Measurements from ENCODE around the gene VMP1. TPM values are rescaled to one million over a fixed set of nuclear protein-coding genes. Genes with fewer than 3 reads are reported as not detected.

The VMP1 gene
- total RNA-seq, 4 donors from 2014 or later, result 35.3 to 69.7 (median 61.1) TPM

DNA sequence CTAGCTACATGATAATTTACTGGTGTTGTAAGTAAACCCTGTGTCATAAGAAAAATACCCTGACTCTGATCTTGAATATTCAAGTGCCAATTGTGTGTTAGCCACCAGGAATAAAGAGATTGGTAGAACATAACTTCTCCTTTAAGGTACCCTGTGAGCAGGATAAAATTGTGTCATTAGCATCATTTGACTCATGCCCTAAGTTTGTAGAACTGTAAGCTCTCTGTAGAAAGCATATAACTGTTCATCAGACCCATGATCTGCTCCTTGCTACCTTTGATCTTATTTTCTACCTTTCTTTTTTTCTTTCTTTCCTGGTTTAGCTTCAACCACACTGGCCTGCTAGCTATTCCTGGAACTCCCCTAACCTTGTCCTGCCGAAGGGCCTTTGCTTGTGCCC, 36.1 kb upstream of the VMP1 start:
- no peak for DNase-seq (ENCODE audit: low spot score in 2 of 2)
- TF ChIP-seq, protein P1, sequence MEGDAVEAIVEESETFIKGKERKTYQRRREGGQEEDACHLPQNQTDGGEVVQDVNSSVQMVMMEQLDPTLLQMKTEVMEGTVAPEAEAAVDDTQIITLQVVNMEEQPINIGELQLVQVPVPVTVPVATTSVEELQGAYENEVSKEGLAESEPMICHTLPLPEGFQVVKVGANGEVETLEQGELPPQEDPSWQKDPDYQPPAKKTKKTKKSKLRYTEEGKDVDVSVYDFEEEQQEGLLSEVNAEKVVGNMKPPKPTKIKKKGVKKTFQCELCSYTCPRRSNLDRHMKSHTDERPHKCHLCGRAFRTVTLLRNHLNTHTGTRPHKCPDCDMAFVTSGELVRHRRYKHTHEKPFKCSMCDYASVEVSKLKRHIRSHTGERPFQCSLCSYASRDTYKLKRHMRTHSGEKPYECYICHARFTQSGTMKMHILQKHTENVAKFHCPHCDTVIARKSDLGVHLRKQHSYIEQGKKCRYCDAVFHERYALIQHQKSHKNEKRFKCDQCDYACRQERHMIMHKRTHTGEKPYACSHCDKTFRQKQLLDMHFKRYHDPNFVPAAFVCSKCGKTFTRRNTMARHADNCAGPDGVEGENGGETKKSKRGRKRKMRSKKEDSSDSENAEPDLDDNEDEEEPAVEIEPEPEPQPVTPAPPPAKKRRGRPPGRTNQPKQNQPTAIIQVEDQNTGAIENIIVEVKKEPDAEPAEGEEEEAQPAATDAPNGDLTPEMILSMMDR (IDR thresholded peaks at IDR 0.05), result no peak
- TF ChIP-seq POLR2A (IDR thresholded peaks at IDR 0.05), result no peak
- intact Hi-C loops (cut with DNase I; ENCODE audit: low total_unique reads), result no loop called here
- no peak overlapping the region for H3K4me3 ChIP-seq (ENCODE audit: low read depth, poor library complexity, severe bottlenecking)
- 96 to 100% methylated on average over 1 of the region's 1 CpG for WGBS, 2 donors

DNA sequence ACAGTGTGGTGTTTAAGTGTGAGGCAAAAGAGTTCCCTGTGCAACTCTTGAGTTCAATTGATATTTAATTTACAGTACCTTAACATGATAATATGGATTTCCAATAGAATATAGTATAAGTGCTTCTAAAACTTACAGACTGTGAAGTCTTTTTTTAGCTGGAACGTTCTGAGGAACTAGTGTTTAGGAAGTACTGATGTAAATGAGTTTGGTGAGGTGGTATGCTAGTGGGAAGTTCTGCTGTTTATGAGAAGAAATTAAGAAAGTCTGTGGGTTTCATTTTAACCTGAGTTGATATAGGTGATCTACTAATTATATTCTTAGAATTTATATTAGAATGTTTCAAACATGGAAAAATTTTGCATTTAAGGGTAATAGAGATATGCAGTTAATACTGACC, 32.2 kb upstream of the VMP1 start:
- intact Hi-C loops (cut with DNase I; ENCODE audit: low total_unique reads), result no loop called here
- 53 to 69% methylated on average over 1 of the region's 1 CpG for WGBS, 2 donors
- no peak overlapping the region for H3K4me3 ChIP-seq (ENCODE audit: low read depth, poor library complexity, severe bottlenecking)
- no peak for TF ChIP-seq POLR2A (IDR thresholded peaks at IDR 0.05)
- TF ChIP-seq, protein P1 (IDR thresholded peaks at IDR 0.05), result no peak
- DNase-seq (ENCODE audit: low spot score in 2 of 2), result no peak

DNA sequence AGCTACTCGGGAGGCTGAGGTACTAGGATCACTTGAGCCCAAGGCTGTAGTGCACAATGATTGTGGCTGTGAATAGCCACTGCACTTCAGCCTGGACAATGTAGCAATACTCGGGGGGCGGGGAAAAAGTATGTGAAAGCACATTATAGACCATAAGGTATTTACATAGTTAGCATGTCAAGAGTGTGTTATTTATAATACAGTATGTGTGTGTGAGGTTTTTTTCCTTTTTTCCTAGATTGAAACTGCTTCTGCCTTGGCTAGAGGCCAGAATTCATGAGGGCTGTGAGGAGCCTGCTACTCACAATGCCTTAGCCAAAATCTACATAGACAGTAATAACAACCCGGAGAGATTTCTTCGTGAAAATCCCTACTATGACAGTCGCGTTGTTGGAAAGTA, 30.7 kb upstream of the VMP1 start:
- intact Hi-C loops (cut with DNase I; ENCODE audit: low total_unique reads), result no loop called here
- no peak overlapping the region for H3K4me3 ChIP-seq (ENCODE audit: low read depth, poor library complexity, severe bottlenecking)
- WGBS, 2 donors, result 73 to 75% methylated on average over 7 of the region's 7 CpGs
- no peak for TF ChIP-seq POLR2A (IDR thresholded peaks at IDR 0.05)
- TF ChIP-seq, protein P1 (IDR thresholded peaks at IDR 0.05), result no peak
- DNase-seq (ENCODE audit: low spot score in 2 of 2), result no peak

DNA sequence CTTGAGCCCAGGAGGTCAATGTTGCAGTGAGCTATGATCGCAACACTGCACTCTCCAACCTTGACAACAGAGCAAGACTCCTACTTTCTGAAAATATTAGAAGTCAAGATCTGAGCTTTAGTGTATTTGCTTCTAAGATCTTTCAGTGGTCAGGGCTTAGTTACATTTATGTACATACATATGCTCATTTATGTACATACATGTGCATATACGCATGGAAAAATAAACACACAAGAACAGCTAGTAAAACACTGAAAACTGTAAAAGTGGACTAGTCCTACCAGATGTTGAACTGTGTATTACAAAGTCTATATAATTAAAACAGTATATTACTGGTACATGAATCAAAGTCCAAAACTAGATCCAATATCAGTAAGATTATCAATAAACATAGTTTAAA, 28.5 kb upstream of the VMP1 start:
- H3K4me3 ChIP-seq (ENCODE audit: low read depth, poor library complexity, severe bottlenecking), result no peak overlapping the region
- no peak for DNase-seq (ENCODE audit: low spot score in 2 of 2)
- intact Hi-C loops (cut with DNase I; ENCODE audit: low total_unique reads), result no loop called here
- TF ChIP-seq POLR2A (IDR thresholded peaks at IDR 0.05), result no peak
- TF ChIP-seq, protein P1 (IDR thresholded peaks at IDR 0.05), result no peak
- 42 to 98% methylated on average over 2 of the region's 2 CpGs for WGBS, 2 donors

DNA sequence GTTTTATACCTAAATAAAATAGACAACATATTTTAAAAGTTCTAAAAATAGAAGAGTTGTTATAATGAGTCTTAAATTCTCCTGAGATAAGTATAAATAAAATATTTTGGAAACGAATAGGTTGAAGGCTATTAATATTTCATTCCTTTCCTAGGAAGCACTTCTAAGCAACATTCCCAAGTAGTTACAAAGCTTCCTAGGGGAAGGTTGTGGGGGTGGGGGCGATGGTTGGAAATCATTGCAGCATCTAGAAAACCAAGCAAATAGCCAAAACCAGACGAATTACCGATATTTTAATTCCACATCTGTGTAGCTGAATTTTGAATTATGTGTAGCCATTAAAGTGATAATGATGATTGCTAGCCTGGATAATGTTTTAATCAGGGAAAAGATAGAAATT, 27.1 kb upstream of the VMP1 start:
- intact Hi-C loops (cut with DNase I; ENCODE audit: low total_unique reads), result no loop called here
- 82% methylated on average over 4 of the region's 4 CpGs for WGBS, 2 donors
- no peak for DNase-seq (ENCODE audit: low spot score in 2 of 2)
- TF ChIP-seq, protein P1 (IDR thresholded peaks at IDR 0.05), result no peak
- no peak for TF ChIP-seq POLR2A (IDR thresholded peaks at IDR 0.05)
- no peak overlapping the region for H3K4me3 ChIP-seq (ENCODE audit: low read depth, poor library complexity, severe bottlenecking)

DNA sequence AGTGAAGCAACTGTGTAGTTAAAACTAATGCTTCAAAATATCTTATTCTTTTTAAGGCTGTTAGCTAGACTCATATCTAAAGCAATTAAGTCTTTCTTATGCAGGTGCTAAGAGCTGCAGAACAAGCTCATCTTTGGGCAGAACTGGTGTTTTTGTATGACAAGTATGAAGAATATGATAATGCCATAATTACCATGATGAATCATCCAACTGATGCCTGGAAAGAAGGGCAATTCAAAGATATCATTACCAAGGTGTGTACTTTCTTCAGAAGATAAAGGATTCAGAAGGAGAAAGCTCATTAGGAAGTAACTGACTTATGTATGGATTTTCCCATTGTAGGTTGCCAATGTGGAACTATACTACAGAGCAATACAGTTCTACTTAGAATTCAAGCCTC, 24.2 kb upstream of the VMP1 start:
- no peak overlapping the region for H3K4me3 ChIP-seq (ENCODE audit: low read depth, poor library complexity, severe bottlenecking)
- no peak for DNase-seq (ENCODE audit: low spot score in 2 of 2)
- intact Hi-C loops (cut with DNase I; ENCODE audit: low total_unique reads), result no loop called here
- TF ChIP-seq, protein P1 (IDR thresholded peaks at IDR 0.05), result no peak
- TF ChIP-seq POLR2A (IDR thresholded peaks at IDR 0.05), result no peak
